Measurements from ENCODE around the gene ZNF17.
"Not testable (repeated sequence)": the region's sequence is repeated elsewhere in the genome, so short reads cannot be mapped to it uniquely, and the experiment has no call there.

ZNF17 gene

GRCh38 chr19:57410877-57411671, at the start of gene ZNF17:
Gene ZNF17, plus strand, starts transcription at chr19:57411161. Its CDS starts 2,455 bp downstream, at chr19:57413616.
- DNase-seq = peak; percentile 84 to 96

GRCh38 chr19:57362419-57362818, 48.5 kb upstream of the ZNF17 start:
- DNase-seq = no peak

- DNase-seq = peak; percentile 98 to 99
Observed at GRCh38 chr19:57362997-57363687, 47.8 kb upstream of the ZNF17 start, which contains the start of the genes TRAPPC2B and ZNF547. Gene TRAPPC2B, plus strand, starts transcription at chr19:57363551. Its CDS starts 1,283 bp downstream, at chr19:57364834. Gene ZNF547, plus strand, starts transcription at chr19:57363551. Its CDS starts 5,005 bp downstream, at chr19:57368556.

- DNase-seq = peak in 1 of 2 experiments; percentile 33
Observed at GRCh38 chr19:57363688-57364181, 47.2 kb upstream of the ZNF17 start.

GRCh38 chr19:57366776-57367175, 44.2 kb upstream of the ZNF17 start:
- no peak for DNase-seq

- DNase-seq = no peak
Observed at GRCh38 chr19:57374179-57374578, 36.8 kb upstream of the ZNF17 start.

- DNase-seq = not testable (repeated sequence)
Observed at GRCh38 chr19:57374647-57375046, 36.3 kb upstream of the ZNF17 start.

GRCh38 chr19:57376151-57376550, 34.8 kb upstream of the ZNF17 start:
- DNase-seq = no peak

- DNase-seq = no peak
Observed at GRCh38 chr19:57377498-57378146, 33.3 kb upstream of the ZNF17 start.

GRCh38 chr19:57380923-57381322, 30.0 kb upstream of the ZNF17 start:
- no peak for DNase-seq

GRCh38 chr19:57382806-57383488, 28.0 kb upstream of the ZNF17 start:
- DNase-seq = no peak

- no peak for DNase-seq
Observed at GRCh38 chr19:57389194-57389729, 21.7 kb upstream of the ZNF17 start.

- DNase-seq = peak; percentile 98 to 99
Observed at GRCh38 chr19:57389730-57390598, 21.0 kb upstream of the ZNF17 start, which contains the start of gene ZNF548. Gene ZNF548, plus strand, starts transcription at chr19:57389854. Its CDS starts 246 bp downstream, at chr19:57390100.

- DNase-seq = no peak
Observed at GRCh38 chr19:57395710-57396109, 15.3 kb upstream of the ZNF17 start.

GRCh38 chr19:57398868-57399267, 12.1 kb upstream of the ZNF17 start:
- no peak for DNase-seq

- no peak for DNase-seq
Observed at GRCh38 chr19:57403737-57404563, 7.0 kb upstream of the ZNF17 start.

- DNase-seq = peak; percentile 40 to 68
Observed at GRCh38 chr19:57406516-57407123, 4.3 kb upstream of the ZNF17 start.

GRCh38 chr19:57419439-57419838, 8.5 kb downstream of the ZNF17 start:
- DNase-seq = no peak

- DNase-seq = no peak
Observed at GRCh38 chr19:57421037-57421436, 10.1 kb downstream of the ZNF17 start.

Measured in NCI-H524 (cell line).